Measurements from ENCODE around the gene PTPN1. TPM values are rescaled to one million over a fixed set of nuclear protein-coding genes. Genes with fewer than 3 reads are reported as not detected.

Gene PTPN1
- total and polyA plus RNA-seq, 10 of the 15 experiments (the other 5 are each of a cell fraction or from before 2014, with no cell fraction given) = 15.9 to 74.7 (median 43.9) TPM

DNA sequence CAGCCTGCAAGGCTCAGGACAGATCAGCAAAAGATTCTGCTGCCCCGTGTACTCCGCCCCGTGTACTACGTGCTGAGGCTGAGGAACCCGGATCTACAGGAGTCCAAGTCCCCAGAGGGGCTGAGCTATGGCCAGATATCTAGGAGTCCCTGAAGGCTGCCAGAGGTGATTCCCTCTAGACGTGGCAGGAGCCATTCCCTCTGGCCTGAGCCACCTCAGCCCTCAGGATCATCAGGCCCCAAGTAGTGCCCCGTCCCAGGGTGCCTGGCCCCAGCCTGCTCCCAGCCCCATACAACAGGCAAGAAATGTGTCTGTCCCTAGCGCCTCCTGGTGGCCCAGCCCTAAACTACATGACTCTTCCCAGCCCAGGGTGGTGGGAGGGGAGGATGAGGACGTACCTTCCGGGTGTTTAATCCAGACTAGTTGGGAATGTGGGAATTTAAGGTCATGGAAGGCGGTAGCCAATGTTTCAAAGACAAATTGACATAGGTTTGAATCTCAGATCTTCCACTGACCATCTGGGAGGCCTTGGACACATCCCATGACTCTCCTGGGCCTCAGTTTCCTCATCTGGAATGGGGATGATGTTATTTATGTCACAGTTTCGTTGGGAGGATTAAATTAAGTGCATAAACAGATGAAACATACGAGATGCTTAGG is 49.4 kb upstream of the PTPN1 start (continued):
- TF ChIP-seq ZSCAN29 (IDR thresholded peaks at IDR 0.05) = 0 out of 2 replicates have a peak, but pooled peaks have one; percentile 31
- no peak for TF ChIP-seq CBFB (IDR thresholded peaks at IDR 0.05; ENCODE audit: low read depth)
- no peak for TF ChIP-seq ATF7 (IDR thresholded peaks at IDR 0.05; ENCODE audit: low read depth)
- TF ChIP-seq, protein P1, sequence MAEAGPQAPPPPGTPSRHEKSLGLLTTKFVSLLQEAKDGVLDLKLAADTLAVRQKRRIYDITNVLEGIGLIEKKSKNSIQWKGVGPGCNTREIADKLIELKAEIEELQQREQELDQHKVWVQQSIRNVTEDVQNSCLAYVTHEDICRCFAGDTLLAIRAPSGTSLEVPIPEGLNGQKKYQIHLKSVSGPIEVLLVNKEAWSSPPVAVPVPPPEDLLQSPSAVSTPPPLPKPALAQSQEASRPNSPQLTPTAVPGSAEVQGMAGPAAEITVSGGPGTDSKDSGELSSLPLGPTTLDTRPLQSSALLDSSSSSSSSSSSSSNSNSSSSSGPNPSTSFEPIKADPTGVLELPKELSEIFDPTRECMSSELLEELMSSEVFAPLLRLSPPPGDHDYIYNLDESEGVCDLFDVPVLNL (IDR thresholded peaks at IDR 0.05; ENCODE audit: low read depth, low read length) = no peak
- TF ChIP-seq, protein P2, sequence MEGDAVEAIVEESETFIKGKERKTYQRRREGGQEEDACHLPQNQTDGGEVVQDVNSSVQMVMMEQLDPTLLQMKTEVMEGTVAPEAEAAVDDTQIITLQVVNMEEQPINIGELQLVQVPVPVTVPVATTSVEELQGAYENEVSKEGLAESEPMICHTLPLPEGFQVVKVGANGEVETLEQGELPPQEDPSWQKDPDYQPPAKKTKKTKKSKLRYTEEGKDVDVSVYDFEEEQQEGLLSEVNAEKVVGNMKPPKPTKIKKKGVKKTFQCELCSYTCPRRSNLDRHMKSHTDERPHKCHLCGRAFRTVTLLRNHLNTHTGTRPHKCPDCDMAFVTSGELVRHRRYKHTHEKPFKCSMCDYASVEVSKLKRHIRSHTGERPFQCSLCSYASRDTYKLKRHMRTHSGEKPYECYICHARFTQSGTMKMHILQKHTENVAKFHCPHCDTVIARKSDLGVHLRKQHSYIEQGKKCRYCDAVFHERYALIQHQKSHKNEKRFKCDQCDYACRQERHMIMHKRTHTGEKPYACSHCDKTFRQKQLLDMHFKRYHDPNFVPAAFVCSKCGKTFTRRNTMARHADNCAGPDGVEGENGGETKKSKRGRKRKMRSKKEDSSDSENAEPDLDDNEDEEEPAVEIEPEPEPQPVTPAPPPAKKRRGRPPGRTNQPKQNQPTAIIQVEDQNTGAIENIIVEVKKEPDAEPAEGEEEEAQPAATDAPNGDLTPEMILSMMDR (IDR thresholded peaks at IDR 0.05 in 2 of 3, conservative IDR thresholded peaks at IDR 0.05 in 1 of 3; ENCODE audit: control insufficient read depth in 2 of 3, extremely low read depth in 1 of 3, insufficient read depth in 1 of 3, low read depth in 3 of 3, low read length in 3 of 3) = peak; percentile 87 to 93 (median 93)
- no peak for TF ChIP-seq RAD51 (IDR thresholded peaks at IDR 0.05)
- no peak for TF ChIP-seq JUND (IDR thresholded peaks at IDR 0.05; ENCODE audit: low read depth, low read length)
- no peak for TF ChIP-seq NFIC (IDR thresholded peaks at IDR 0.05; ENCODE audit: low read depth, low read length)
- TF ChIP-seq, protein P3, sequence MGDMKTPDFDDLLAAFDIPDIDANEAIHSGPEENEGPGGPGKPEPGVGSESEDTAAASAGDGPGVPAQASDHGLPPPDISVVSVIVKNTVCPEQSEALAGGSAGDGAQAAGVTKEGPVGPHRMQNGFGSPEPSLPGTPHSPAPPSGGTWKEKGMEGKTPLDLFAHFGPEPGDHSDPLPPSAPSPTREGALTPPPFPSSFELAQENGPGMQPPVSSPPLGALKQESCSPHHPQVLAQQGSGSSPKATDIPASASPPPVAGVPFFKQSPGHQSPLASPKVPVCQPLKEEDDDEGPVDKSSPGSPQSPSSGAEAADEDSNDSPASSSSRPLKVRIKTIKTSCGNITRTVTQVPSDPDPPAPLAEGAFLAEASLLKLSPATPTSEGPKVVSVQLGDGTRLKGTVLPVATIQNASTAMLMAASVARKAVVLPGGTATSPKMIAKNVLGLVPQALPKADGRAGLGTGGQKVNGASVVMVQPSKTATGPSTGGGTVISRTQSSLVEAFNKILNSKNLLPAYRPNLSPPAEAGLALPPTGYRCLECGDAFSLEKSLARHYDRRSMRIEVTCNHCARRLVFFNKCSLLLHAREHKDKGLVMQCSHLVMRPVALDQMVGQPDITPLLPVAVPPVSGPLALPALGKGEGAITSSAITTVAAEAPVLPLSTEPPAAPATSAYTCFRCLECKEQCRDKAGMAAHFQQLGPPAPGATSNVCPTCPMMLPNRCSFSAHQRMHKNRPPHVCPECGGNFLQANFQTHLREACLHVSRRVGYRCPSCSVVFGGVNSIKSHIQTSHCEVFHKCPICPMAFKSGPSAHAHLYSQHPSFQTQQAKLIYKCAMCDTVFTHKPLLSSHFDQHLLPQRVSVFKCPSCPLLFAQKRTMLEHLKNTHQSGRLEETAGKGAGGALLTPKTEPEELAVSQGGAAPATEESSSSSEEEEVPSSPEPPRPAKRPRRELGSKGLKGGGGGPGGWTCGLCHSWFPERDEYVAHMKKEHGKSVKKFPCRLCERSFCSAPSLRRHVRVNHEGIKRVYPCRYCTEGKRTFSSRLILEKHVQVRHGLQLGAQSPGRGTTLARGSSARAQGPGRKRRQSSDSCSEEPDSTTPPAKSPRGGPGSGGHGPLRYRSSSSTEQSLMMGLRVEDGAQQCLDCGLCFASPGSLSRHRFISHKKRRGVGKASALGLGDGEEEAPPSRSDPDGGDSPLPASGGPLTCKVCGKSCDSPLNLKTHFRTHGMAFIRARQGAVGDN (IDR thresholded peaks at IDR 0.05) = no peak
- TF ChIP-seq RAD21 (IDR thresholded peaks at IDR 0.05; ENCODE audit: insufficient read depth, low read depth, low read length) = peak; percentile 97
- TF ChIP-seq SIN3A (IDR thresholded peaks at IDR 0.05; ENCODE audit: low read depth, low read length) = no peak
- TF ChIP-seq EGR1 (IDR thresholded peaks at IDR 0.05; ENCODE audit: borderline replicate concordance in 1 of 2, low read depth in 2 of 2, low read length in 2 of 2) = no peak
- TF ChIP-seq BHLHE40 (IDR thresholded peaks at IDR 0.05; ENCODE audit: borderline replicate concordance in 1 of 2, low read depth in 2 of 2, low read length in 1 of 2) = no peak
- no peak for TF ChIP-seq SREBF1 (IDR thresholded peaks at IDR 0.05; ENCODE audit: low read length)
- TF ChIP-seq FOXK2 (IDR thresholded peaks at IDR 0.05) = no peak
- no peak for TF ChIP-seq SPI1 (IDR thresholded peaks at IDR 0.05; ENCODE audit: borderline replicate concordance, insufficient read depth, low read depth, low read length)
- no peak for TF ChIP-seq NFYA (IDR thresholded peaks at IDR 0.05; ENCODE audit: borderline replicate concordance, low read depth, low read length)
- no peak for TF ChIP-seq ZNF274 (IDR thresholded peaks at IDR 0.05; ENCODE audit: insufficient read depth, insufficient read length)
- TF ChIP-seq, protein P4, sequence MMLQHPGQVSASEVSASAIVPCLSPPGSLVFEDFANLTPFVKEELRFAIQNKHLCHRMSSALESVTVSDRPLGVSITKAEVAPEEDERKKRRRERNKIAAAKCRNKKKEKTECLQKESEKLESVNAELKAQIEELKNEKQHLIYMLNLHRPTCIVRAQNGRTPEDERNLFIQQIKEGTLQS (IDR thresholded peaks at IDR 0.05; ENCODE audit: borderline replicate concordance, extremely low read depth, low read depth, low read length) = no peak
- 0 out of 2 replicates have a peak, but pooled peaks have one; percentile 17 for TF ChIP-seq IKZF1 (conservative IDR thresholded peaks at IDR 0.05)
- no peak for TF ChIP-seq KLF5 (IDR thresholded peaks at IDR 0.05; ENCODE audit: partially characterized antibody)
- no peak for TF ChIP-seq ZNF384 (IDR thresholded peaks at IDR 0.05; ENCODE audit: borderline replicate concordance, low read depth, low read length)
- TF ChIP-seq YBX1 (IDR thresholded peaks at IDR 0.05) = no peak

Measured in GM12878 (cell line).